Measurements from ENCODE around the gene BCKDK. TPM values are rescaled to one million over a fixed set of nuclear protein-coding genes. Genes with fewer than 3 reads are reported as not detected.
"Not testable (repeated sequence)": the region's sequence is repeated elsewhere in the genome, so short reads cannot be mapped to it uniquely, and the experiment has no call there.

Gene BCKDK
- polyA plus RNA-seq, 3 donors = 76.5 to 93.5 (median 90.8) TPM

GRCh38 chr16:31150976-31151375 lies 42.8 kb downstream of the BCKDK start:
- not testable (repeated sequence) for H3K79me2 ChIP-seq (ENCODE audit: insufficient read depth, low read length); H3K36me3 Mint-ChIP-seq; H3K36me3 ChIP-seq (replicated peaks in 1 of 2; ENCODE audit: control insufficient read depth in 1 of 2, insufficient read depth in 2 of 2, low read length in 2 of 2); H3K27me3 ChIP-seq (ENCODE audit: control insufficient read depth in 2 of 2, insufficient read depth in 2 of 2, low read length in 2 of 2); H3K9me3 ChIP-seq (replicated peaks in 1 of 2; ENCODE audit: control insufficient read depth in 1 of 2, insufficient read depth in 1 of 2, low read length in 2 of 2); H4K20me1 ChIP-seq (ENCODE audit: insufficient read depth, low read length); H3K27me3 Mint-ChIP-seq (ENCODE audit: low read depth in 3 of 3); H3K9me3 Mint-ChIP-seq; H2AFZ ChIP-seq (ENCODE audit: insufficient read depth, low read depth, low read length, poor library complexity, severe bottlenecking); H3K9ac ChIP-seq (ENCODE audit: insufficient read depth, low read length, poor library complexity, severe bottlenecking)
- peak overlapping the region; percentile 74 to 76 for H3K27ac ChIP-seq (ENCODE audit: low read depth in 1 of 2, low read length in 2 of 2)
- no CpG with 5 or more reads among the region's 6 CpGs for WGBS (ENCODE audit: insufficient coverage)
- peak overlapping the region; percentile 41 for H3K4me2 ChIP-seq (replicated peaks; ENCODE audit: extremely low read depth, low read length, poor library complexity, severe bottlenecking)
- peaks cover 38 to 45% of the 10 kb centered on the region in 2 donors for H3K4me1 ChIP-seq (ENCODE audit: control insufficient read depth in 1 of 2, insufficient read depth in 2 of 2, low read length in 2 of 2)
- peak overlapping the region in 1 of 3 experiments; percentile 30 for H3K4me3 ChIP-seq (replicated peaks in 1 of 3; ENCODE audit: low read depth in 2 of 3, low read length in 3 of 3)
- peak in 2 of 3 donors; percentile 16 to 42 for DNase-seq
- Mint-ChIP-seq H3K4me1 (peaks cover 39% of the 10 kb centered on the region), H3K4me3 (peak overlapping the region in 1 of 2 donors; percentile 60), H3K27ac (peak overlapping the region; percentile 73 to 89 (median 85))
- intact Hi-C loops (cut with micrococcal nuclease) = loop anchor here (10.0 kb wide), 2 partner anchors 64 to 166 kb away; partner anchors contain the start of genes HSD3B7 (in 1 of the 2), PYDC1 (in 1 of the 2) and TRIM72 (in 1 of the 2)

DNA sequence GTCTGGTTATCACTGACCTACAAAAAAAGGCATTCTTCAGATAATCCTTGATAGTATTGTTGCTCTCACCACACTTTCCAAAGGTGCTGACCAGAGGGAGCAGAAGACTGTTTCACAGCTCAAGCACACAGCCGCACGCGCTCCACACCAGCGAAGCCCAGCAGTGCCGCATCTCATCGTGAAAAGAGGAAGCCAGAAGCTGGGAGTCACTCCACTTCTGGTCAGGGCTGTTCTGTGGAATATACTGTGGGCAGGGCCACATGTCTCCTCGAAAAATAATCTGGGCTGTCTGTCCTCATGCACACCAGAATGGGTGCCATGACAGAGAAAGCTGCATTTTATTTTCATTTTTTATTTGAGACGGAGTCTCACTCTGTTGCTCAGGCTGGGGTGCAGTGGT lies 49.0 kb downstream of the BCKDK start:
- DNase-seq = peak; percentile 57 to 66 (median 59)
- H3K9me3 ChIP-seq (replicated peaks in 1 of 2; ENCODE audit: control insufficient read depth in 1 of 2, insufficient read depth in 1 of 2, low read length in 2 of 2) = no peaks in the 10 kb centered on the region
- intact Hi-C loops (cut with micrococcal nuclease) = loop anchor here (10.0 kb wide), 2 partner anchors 58 to 172 kb away; partner anchors contain the start of genes HSD3B7 (in 1 of the 2), PYDC1 (in 1 of the 2) and TRIM72 (in 1 of the 2)
- no peak overlapping the region for H3K27ac ChIP-seq (ENCODE audit: low read depth in 1 of 2, low read length in 2 of 2)
- H3K27me3 Mint-ChIP-seq (ENCODE audit: low read depth in 3 of 3) = peaks cover 3 to 5% (median 4%) of the 10 kb centered on the region in 3 donors
- H3K4me3 Mint-ChIP-seq = peak overlapping the region in 1 of 2 donors; percentile 78
- H3K27ac Mint-ChIP-seq = peak overlapping the region in 4 of 7 donors; percentile 33 to 80 (median 53)
- H3K36me3 Mint-ChIP-seq = no peaks in the 10 kb centered on the region
- H3K9ac ChIP-seq (ENCODE audit: insufficient read depth, low read length, poor library complexity, severe bottlenecking) = no peak overlapping the region
- no peak for TF ChIP-seq CTCF (IDR thresholded peaks at IDR 0.05)
- no peaks in the 10 kb centered on the region for H3K9me3 Mint-ChIP-seq
- H3K4me2 ChIP-seq (replicated peaks; ENCODE audit: extremely low read depth, low read length, poor library complexity, severe bottlenecking) = peak overlapping the region; percentile 4
- H4K20me1 ChIP-seq (ENCODE audit: insufficient read depth, low read length) = no peaks in the 10 kb centered on the region
- no peaks in the 10 kb centered on the region for H3K79me2 ChIP-seq (ENCODE audit: insufficient read depth, low read length)
- no peaks in the 10 kb centered on the region for H3K36me3 ChIP-seq (replicated peaks in 1 of 2; ENCODE audit: control insufficient read depth in 1 of 2, insufficient read depth in 2 of 2, low read length in 2 of 2)
- H3K27me3 ChIP-seq (ENCODE audit: control insufficient read depth in 2 of 2, insufficient read depth in 2 of 2, low read length in 2 of 2) = no peaks in the 10 kb centered on the region
- peaks cover 11% of the 10 kb centered on the region for H3K4me1 Mint-ChIP-seq
- no peak overlapping the region for H2AFZ ChIP-seq (ENCODE audit: insufficient read depth, low read depth, low read length, poor library complexity, severe bottlenecking)
- peaks cover 9% of the 10 kb centered on the region in 2 donors for H3K4me1 ChIP-seq (ENCODE audit: control insufficient read depth in 1 of 2, insufficient read depth in 2 of 2, low read length in 2 of 2)
- no peak overlapping the region for H3K4me3 ChIP-seq (replicated peaks in 1 of 3; ENCODE audit: low read depth in 2 of 3, low read length in 3 of 3)
- 8% methylated on average over 7 of the region's 8 CpGs for WGBS (ENCODE audit: insufficient coverage)

Other genes starting within 250 kb of the BCKDK start
- gene BCL7C, start 214.3 kb upstream of the BCKDK start, polyA plus RNA-seq = 10 to 100 TPM; 11.4 to 19.1 (median 17.4) TPM
- under 1 TPM in 1 of 3 donors, not detected in 2; 0.93 TPM for gene CTF1, start 211.8 kb upstream of the BCKDK start, polyA plus RNA-seq
- gene FBXL19, start 184.8 kb upstream of the BCKDK start, polyA plus RNA-seq = 1 to 10 TPM in 1 of 3 donors, under 1 TPM in 1, not detected in 1; 0.14 to 7.6 TPM
- gene ORAI3, start 159.3 kb upstream of the BCKDK start, polyA plus RNA-seq = 10 to 100 TPM; 34.3 to 80.3 (median 76.8) TPM
- 1 to 10 TPM in 2 of 3 donors, under 1 TPM in 1; 0.16 to 6.6 (median 1.3) TPM for gene SETD1A, start 150.6 kb upstream of the BCKDK start, polyA plus RNA-seq
- gene HSD3B7, start 123.2 kb upstream of the BCKDK start, polyA plus RNA-seq = 1 to 10 TPM in 2 of 3 donors, under 1 TPM in 1; 0.89 to 4.3 (median 2.7) TPM
- 1 to 10 TPM in 1 of 3 donors, not detected in 2; 1.7 TPM for gene STX1B, start 97.7 kb upstream of the BCKDK start, polyA plus RNA-seq
- 100 to 1,000 TPM in 1 of 3 donors, 10 to 100 TPM in 2; 18.6 to 186 (median 21.8) TPM for gene STX4, start 74.8 kb upstream of the BCKDK start, polyA plus RNA-seq
- gene ZNF668, start 34.1 kb upstream of the BCKDK start, polyA plus RNA-seq = 1 to 10 TPM; 3.8 to 4.8 (median 4.5) TPM
- gene ZNF646, start 34.0 kb upstream of the BCKDK start, polyA plus RNA-seq = 1 to 10 TPM in 2 of 3 donors, under 1 TPM in 1; 0.46 to 6.5 (median 3.0) TPM
- gene PRSS53, start 19.4 kb upstream of the BCKDK start, polyA plus RNA-seq = 1 to 10 TPM in 1 of 3 donors, under 1 TPM in 1, not detected in 1; 0.17 to 5.1 TPM
- 100 to 1,000 TPM in 1 of 3 donors, 10 to 100 TPM in 2; 59.2 to 113 (median 91.2) TPM for gene VKORC1, start 13.6 kb upstream of the BCKDK start, polyA plus RNA-seq
- gene KAT8, start 9.3 kb downstream of the BCKDK start, polyA plus RNA-seq = 100 to 1,000 TPM in 1 of 3 donors, 10 to 100 TPM in 2; 34.5 to 136 (median 42.0) TPM
- under 1 TPM in 1 of 3 donors, not detected in 2; 0.15 TPM for gene PRSS8, start 27.3 kb downstream of the BCKDK start, polyA plus RNA-seq
- 1 to 10 TPM; 3.1 to 4.2 (median 3.4) TPM for gene PRSS36, start 41.7 kb downstream of the BCKDK start, polyA plus RNA-seq
- 100 to 1,000 TPM in 1 of 3 donors, 10 to 100 TPM in 2; 54.9 to 246 (median 78.5) TPM for gene FUS, start 71.8 kb downstream of the BCKDK start, polyA plus RNA-seq
- gene PYCARD, start 94.4 kb downstream of the BCKDK start, polyA plus RNA-seq = 100 to 1,000 TPM; 214 to 400 (median 374) TPM
- under 1 TPM in 1 of 3 donors, not detected in 2; 0.04 TPM for gene TRIM72, start 105.7 kb downstream of the BCKDK start, polyA plus RNA-seq
- not detected for gene PYDC1, start 108.7 kb downstream of the BCKDK start, polyA plus RNA-seq
- 100 to 1,000 TPM in 2 of 3 donors, 10 to 100 TPM in 1; 71.9 to 330 (median 117) TPM for gene ITGAM, start 151.6 kb downstream of the BCKDK start, polyA plus RNA-seq
- 100 to 1,000 TPM in 1 of 3 donors, 10 to 100 TPM in 2; 40.7 to 710 (median 71.3) TPM for gene ITGAX, start 246.8 kb downstream of the BCKDK start, polyA plus RNA-seq

All from CD14-positive monocyte (primary cell).